ENCODE measurements around the gene IFRD2.

DNA sequence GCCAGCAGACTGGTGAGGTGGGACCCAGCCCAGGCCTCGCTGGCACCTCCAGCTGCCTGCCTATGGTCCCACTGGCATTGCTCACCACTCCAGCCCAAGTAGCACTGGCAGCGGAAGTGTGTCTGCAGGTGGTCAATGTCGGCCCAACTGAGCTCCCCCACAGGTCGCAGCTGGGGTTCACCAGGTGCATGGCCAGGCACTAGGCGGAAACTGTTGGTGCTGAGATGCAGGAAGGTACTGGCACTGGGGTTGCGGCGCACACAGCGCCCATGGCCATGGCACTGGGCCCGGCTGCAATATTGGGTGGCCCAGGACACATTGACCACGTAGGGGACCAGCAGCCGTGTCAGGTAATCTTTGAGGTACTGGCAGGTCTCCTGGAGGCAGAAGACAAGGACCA, 25.9 kb upstream of the IFRD2 start:
- no peak for TF ChIP-seq POLR2AphosphoS5 (IDR thresholded peaks at IDR 0.05)
- TF ChIP-seq EP300 (IDR thresholded peaks at IDR 0.05), result no peak

Data from upper lobe of left lung (tissue), 4 donors.